ENCODE results near the gene NKD1.

Gene NKD1

DNA sequence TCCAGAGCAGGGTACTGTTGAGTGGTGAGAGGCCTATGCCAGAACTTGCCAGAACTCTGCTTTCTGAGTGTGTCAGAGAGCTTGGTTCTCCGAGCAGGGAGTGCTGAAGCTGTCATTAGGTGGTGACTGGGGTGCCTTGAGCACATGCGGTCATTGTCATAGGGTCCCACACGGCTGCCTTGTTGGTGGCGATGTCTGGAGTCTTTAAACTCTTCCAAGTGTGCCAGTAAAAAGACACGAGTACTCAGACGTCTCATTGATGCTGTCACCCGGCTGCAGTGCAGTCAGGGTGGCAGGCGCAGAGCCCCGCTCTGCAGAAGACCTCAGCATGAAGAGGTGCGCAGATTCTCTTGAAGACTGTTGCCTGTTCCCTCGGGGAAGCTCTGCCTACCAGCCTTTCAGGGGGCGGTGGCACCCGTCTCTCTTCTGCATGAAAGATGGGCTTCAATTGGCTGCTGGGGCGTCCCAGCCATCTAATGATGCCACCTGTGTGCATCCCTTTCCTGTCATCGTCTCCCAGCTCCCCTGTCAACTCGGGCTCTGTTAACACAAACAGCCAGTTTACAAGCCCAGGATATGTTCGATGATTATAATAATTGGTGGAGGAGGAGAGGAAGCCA, 58.3 kb downstream of the NKD1 start:
- no peak overlapping the region for H3K4me3 ChIP-seq (ENCODE audit: low read length)
- no peak for TF ChIP-seq ZNF274 (IDR thresholded peaks at IDR 0.05; ENCODE audit: low read depth, low read length)

DNA sequence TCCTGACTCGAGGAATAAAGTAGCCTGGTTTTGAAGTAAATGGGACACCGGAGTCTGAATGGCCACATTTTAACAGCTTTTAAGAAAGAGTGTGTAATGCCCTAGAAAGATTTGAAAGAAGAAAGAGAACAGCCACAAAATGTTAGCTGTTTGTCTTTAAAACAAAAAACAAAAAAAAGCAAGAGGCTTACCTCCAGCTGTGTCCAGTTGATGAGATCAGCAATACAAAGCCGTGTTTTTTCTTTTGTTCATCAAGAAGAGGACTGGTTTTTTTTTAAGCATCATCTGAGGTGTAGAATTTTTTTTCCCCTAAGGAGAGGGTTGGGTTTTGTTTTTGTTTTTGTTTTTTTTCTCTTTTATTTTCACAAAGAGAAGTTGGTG, 58.8 kb downstream of the NKD1 start:
- H3K4me3 ChIP-seq (ENCODE audit: low read length), result no peak overlapping the region
- no peak for TF ChIP-seq ZNF274 (IDR thresholded peaks at IDR 0.05; ENCODE audit: low read depth, low read length)

DNA sequence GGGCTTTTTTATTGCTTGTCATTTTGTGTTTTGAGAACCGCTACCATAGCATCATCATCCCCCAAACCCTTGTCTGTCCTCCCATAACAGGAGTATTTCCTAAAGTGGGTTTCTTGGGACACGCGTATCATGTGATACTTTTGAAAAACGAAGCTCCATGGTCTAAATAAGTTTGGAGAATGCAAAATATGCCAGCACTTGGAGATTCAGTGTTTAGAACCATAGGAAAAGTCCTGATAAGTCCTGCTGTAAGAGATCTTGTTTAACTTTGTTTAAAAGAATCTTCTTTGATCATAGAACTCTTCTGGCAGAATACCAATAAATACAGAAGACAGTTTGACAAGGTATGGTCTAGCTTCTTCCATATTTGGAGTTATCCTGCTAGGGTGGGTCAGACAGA, 59.3 kb downstream of the NKD1 start:
- no peak for TF ChIP-seq ZNF274 (IDR thresholded peaks at IDR 0.05; ENCODE audit: low read depth, low read length)
- H3K4me3 ChIP-seq (ENCODE audit: low read length), result no peak overlapping the region

DNA sequence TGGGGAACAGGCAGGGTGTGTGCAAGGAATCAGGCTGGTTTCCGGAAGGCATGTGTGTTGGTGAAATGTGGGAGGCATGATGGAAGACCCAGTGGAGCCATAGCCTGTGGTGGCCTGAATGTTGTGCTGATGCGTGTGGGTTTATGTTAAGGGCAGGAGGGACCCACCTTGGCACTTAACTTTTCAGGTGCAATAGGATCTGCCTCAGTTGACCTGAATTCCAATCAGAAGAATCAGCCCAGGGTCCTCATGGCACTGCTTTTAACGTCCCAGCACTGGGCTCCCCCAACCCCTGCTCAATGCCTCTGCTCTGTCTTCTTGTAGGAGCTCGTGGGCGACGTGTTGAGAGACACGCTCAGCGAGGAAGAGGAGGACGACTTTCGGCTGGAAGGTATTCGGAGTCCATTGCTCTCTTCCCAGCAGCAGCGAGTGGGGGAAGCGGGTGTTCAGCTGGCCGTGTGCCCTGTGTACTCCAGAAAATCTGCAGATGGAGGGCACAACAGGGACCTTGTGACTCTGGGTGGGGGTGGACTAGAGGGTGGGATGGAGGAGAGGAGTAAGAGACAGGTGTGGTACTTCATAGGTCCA, 59.9 kb downstream of the NKD1 start:
- no peak overlapping the region for H3K4me3 ChIP-seq (ENCODE audit: low read length)
- no peak for TF ChIP-seq ZNF274 (IDR thresholded peaks at IDR 0.05; ENCODE audit: low read depth, low read length)

DNA sequence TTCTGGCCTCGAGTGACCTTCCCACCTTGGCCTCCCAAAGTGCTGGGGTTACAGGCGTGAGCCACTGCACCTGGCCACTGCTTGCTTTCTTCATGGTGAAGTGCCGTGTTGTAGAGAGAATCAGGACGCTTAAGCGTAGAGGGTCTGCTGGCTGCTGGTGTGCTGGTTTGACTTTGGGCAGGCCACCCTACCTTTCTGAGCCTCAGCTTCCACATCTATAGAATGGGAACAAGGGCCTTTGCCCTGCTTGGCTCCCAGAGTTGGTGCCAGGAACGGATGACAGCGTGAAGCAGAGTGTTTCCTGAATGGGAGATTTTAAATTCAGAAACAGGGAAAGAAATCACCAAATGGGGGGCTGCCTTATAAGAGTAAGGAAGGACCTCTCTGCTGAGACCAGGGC, 60.9 kb downstream of the NKD1 start:
- no peak for TF ChIP-seq ZNF274 (IDR thresholded peaks at IDR 0.05; ENCODE audit: low read depth, low read length)
- H3K4me3 ChIP-seq (ENCODE audit: low read length), result no peak overlapping the region

DNA sequence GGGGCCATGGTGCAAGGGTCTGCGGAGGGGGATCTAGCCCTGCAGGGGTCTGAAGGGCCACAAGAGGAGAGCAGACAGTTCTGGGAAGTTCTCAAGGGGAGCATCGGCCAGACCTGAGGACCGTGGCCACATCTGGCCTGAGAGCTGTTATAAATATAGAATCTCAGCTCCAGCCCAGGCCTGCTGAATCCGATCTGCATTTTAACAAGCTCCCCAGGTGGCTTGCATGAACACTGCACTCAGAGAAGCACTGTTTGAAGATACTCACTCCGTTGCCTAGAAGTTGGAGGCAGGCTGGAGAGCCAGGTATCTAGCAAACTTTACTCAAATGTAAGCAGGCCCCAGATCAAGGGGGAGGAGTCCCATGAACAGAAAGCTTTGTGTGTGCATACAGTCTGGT, 61.3 kb downstream of the NKD1 start:
- no peak overlapping the region for H3K4me3 ChIP-seq (ENCODE audit: low read length)
- no peak for TF ChIP-seq ZNF274 (IDR thresholded peaks at IDR 0.05; ENCODE audit: low read depth, low read length)

DNA sequence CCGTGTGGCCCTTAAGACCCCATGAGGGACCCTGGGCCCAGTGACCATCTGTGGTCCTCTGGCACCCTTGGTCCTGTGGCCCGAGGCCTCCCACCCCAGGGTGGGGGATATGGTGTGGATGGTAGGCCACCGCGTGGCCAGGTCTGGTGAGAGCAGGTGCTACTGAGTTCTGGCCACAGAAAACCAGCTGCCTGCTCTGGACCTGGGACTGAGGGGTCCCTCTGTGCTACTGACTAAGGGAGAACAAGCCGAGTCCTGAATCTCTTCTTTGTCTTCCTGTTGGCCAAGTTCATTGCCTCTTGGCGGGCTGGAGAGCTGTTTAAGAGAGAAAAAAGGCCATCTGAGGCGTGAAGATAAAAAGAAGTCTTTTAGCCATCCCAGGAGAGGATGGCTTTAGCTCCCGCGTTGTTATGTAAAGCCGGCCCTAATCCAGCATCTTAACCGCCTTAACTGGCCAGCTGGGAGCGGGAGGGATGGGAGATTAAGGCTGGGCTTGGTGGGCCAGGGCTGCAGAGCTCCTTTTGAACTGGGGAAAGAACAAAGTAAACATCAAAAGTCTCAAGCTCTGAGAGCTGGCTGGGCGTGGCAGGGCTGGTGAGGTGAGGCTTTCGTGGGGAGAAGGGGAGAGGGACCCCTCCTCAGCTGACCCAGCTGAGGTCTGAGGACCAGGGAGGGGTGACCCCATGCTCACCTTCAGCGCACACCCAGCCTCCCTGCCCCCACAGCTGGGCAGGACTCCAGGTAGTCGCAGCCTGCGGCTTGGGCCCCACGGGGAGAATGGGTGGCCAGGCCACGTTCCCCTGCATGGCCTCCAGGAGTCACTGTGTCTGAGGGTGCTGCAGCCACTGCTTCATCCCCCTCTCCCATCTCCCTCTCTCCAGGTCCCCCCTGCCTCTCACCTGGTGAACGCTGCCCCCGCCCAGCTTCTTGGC, 62.4 kb downstream of the NKD1 start:
- TF ChIP-seq ZNF274 (IDR thresholded peaks at IDR 0.05; ENCODE audit: low read depth, low read length), result no peak
- no peak overlapping the region for H3K4me3 ChIP-seq (ENCODE audit: low read length)

DNA sequence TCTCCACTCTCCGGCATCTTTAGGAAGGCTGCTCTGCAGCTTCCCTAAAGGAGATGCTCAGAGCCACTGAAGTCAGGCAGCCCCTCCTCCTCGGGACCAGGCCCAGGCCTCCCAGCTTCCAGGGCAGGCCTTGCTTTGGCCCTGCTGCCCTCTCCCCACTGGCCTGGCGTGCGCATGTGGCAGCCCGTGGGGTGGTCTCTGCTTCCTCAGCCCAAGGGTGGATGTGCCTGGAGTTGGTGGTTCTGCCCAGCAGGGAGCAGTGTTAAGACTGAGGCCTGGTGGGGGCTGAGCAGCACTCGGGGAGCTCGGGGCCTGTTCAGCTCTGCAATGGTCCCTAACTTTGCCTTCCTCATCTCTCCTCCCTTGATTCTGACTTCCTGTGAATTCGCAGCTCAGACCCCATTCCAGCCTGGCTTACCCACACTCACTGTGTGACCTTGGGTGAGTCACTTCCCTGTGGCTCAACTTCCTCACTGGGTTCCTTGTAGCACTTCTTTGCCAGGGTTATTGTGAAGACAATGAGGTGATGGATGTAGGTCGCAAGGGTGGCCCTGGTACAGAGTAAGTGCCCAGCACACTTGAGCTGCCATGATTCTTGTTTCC, 63.2 kb downstream of the NKD1 start:
- H3K4me3 ChIP-seq (ENCODE audit: low read length), result no peak overlapping the region
- TF ChIP-seq ZNF274 (IDR thresholded peaks at IDR 0.05; ENCODE audit: low read depth, low read length), result no peak

DNA sequence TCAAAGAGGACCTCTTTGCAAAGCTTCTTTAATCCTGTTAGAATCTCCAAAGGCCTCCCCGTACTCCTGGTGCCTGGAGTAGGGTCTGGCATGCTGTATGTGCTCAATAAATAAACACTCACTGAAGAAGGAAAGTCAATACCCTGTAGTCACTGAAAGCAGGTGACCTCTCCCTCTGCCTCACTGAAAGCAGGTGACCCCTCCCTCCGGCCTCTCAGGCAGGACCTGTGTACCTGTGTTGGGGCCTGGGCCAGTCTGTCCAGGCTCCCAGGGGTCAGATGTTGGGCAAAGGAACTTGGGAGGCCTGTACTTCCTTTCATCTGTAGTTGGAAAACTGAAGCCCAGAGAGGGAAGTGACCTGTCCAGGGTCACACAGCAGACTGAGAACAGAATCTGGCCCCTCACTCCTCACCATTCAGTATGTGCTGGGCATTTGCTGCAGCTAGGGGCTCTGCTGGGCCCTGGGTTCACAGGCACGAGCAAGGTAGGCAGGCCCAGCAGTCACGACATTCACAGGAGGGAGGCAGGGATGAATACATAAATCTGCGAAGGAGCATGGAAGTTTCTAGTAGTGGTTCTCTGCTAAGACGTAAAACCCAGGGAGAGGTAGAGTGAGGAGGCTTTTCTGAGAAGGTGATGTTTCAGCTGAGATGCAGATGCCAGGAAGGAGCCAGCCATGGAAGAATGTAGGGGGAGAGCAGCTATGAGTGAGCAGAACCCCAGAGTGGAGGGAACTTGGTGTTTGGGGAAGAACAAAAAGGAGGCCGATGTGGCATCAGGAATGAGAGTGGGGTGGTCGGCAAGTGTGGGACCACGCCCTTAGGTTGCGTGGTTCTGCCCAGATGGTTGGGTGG, 64.0 kb downstream of the NKD1 start:
- no peak overlapping the region for H3K4me3 ChIP-seq (ENCODE audit: low read length)
- TF ChIP-seq ZNF274 (IDR thresholded peaks at IDR 0.05; ENCODE audit: low read depth, low read length), result no peak

DNA sequence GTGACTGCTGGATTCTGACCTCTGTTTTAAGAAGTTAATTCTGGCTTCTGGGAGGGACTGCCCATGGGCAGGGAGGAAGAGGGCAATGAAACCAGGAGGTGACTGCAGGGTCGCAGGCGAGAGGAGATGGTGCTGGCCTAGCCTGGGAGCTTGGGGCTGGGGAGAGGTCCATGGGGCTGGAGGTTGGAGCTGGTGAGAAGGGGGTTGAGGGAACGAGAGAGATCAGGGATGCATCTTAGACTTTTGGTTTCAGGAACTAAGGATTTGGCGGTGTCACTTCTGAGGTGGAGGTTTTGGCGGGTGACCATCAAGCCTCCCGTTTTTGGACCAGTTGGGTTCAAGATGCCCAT, 64.6 kb downstream of the NKD1 start:
- no peak for TF ChIP-seq ZNF274 (IDR thresholded peaks at IDR 0.05; ENCODE audit: low read depth, low read length)
- no peak overlapping the region for H3K4me3 ChIP-seq (ENCODE audit: low read length)

DNA sequence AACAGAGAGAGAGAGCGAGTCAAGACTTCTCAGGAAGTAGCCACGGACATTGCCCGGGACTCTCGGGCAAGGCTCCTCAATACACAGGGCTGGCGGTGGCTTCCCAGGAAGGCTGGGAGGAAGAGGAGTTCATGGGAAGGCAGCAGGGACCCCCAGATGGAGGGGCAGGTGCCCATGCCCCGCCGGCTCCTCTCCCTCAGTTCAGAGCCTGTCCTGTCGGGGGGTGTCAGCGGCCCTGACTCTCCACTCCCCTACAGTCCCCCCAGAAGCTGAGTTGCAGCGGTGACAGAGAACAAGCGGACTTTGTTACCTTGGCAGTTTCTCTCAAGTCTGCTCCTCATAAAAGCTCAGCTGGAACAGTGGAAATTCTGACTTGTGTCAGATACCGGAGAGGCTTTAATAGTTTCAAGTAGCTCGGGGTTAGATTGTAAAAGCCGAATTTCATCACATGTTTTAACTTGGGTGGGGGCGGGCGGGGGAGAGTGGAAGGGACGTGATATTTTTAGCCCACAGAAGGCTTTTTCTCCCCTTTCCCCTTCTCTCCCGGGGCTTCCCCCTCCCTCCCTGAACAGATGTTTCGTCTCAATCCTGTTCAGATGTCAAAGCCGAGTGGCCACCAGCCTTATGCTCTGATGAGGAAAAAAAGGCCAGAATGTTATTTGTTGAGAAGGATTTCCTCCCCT, 65.2 kb downstream of the NKD1 start:
- TF ChIP-seq ZNF274 (IDR thresholded peaks at IDR 0.05; ENCODE audit: low read depth, low read length), result no peak
- no peak overlapping the region for H3K4me3 ChIP-seq (ENCODE audit: low read length)

DNA sequence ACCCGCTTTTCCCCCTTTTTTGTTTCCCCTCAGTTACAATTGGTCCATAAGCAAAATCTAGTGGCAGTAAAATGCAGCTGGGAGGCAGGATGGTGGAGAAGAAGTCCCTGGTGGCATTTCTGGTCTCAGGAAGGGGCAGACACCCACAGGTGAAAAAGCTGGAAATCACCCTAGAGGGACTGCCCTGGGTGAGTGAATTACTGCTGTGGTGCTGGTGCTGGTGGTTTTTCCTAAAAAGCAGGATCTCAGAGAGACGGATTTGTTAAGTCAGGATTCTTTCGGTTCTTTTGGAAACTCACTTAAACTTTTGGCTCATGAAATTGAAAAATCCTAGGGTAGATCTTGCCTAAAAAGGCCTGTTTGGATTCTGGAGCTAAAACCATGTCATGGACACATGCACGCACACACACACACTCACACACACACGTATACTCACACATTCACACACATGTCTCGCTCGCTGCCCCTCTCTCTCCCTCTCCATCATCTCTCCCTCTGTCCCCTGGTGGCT, 65.8 kb downstream of the NKD1 start:
- TF ChIP-seq ZNF274 (IDR thresholded peaks at IDR 0.05; ENCODE audit: low read depth, low read length), result no peak
- H3K4me3 ChIP-seq (ENCODE audit: low read length), result no peak overlapping the region

All from GM08714 (cell line).